BLaER1 treated with 17β-estradiol and CSF1 and Interleukin-3, amounts not matched to agents 10 nM and 100 nM (cell line): ENCODE measurements around the gene TMEM132D.
A peak's percentile ranks its signal among the peaks of the same experiment; 100 is the strongest.
"Not testable (repeated sequence)": the region's sequence is repeated elsewhere in the genome, so short reads cannot be mapped to it uniquely, and the experiment has no call there.

ENCODE experiments used
- H3K27ac ChIP-seq, 11 experiments: shearing (Covaris generic); formaldehyde crosslinking; 2 replicates each; pipeline ENCODE4 v1.8.1; 2022
- H3K27me3 ChIP-seq, 11 experiments: shearing (Covaris generic); formaldehyde crosslinking; 2 replicates each; pipeline ENCODE4 v1.8.1; 2022
- H3K36me3 ChIP-seq, 11 experiments: shearing (Covaris generic); formaldehyde crosslinking; 2 replicates each; pipeline ENCODE4 v1.8.1; 2022
- H3K4me1 ChIP-seq, 10 experiments: shearing (Covaris generic); formaldehyde crosslinking; 2 replicates each; pipeline ENCODE4 v1.8.1; 2022
- H3K4me2 ChIP-seq, 11 experiments: shearing (Covaris generic); formaldehyde crosslinking; 2 replicates each; pipeline ENCODE4 v1.8.1; 2022
- H3K4me3 ChIP-seq, 10 experiments: shearing (Covaris generic); formaldehyde crosslinking; 2 replicates each; pipeline ENCODE4 v1.8.1; 2022
- H3K9ac ChIP-seq, 11 experiments: shearing (Covaris generic); formaldehyde crosslinking; 2 replicates each; pipeline ENCODE4 v1.8.1; 2022
- H3K9me3 ChIP-seq, 11 experiments: shearing (Covaris generic); formaldehyde crosslinking; replicated peaks in 1 of 11; 2 replicates each; pipeline ENCODE4 v1.8.1; 2022
- H4K20me1 ChIP-seq, 11 experiments: shearing (Covaris generic); formaldehyde crosslinking; 2 replicates each; pipeline ENCODE4 v1.8.1; 2022
- Cebpa-rat ChIP-seq, 11 experiments: shearing (Covaris generic); IDR thresholded peaks; 2 replicates each; pipeline ENCODE4 v1.8.1; 2022

Gene TMEM132D

GRCh38 chr12:129909051-129910020 lies 5.5 kb upstream of the TMEM132D start:
- peak overlapping the region in 5 of 11 experiments; percentile 11 to 33 (median 22); a peak in 10 of 22 replicates for H3K4me2 ChIP-seq
- peaks cover 0 to 13% (median 0%) of the 10 kb centered on the region in 10 experiments; a peak in 9 of 20 replicates for H3K4me1 ChIP-seq
- H4K20me1 ChIP-seq: no peaks in the 10 kb centered on the region; a peak in 2 of 22 replicates
- H3K9ac ChIP-seq: no peak overlapping the region
- no peaks in the 10 kb centered on the region for H3K36me3 ChIP-seq
- H3K9me3 ChIP-seq: peaks cover 0 to 1% (median 0%) of the 10 kb centered on the region in 11 experiments; a peak in 3 of 22 replicates
- no peak overlapping the region for H3K4me3 ChIP-seq
- TF ChIP-seq Cebpa-rat (IDR thresholded peaks at IDR 0.05): no peak
- no peaks in the 10 kb centered on the region for H3K27me3 ChIP-seq
- H3K27ac ChIP-seq: no peak overlapping the region

GRCh38 chr12:129903092-129903945 lies 506 bp downstream of the TMEM132D start:
- TF ChIP-seq Cebpa-rat (IDR thresholded peaks at IDR 0.05): no peak
- Histone ChIP-seq H3K4me2 (no peak overlapping the region), H3K9ac (no peak overlapping the region), H4K20me1 (no peaks in the 10 kb centered on the region; a peak in 1 of 22 replicates), H3K4me3 (no peak overlapping the region), H3K27ac (no peak overlapping the region), H3K4me1 (0 out of 20 replicates have a peak, but pooled peaks cover 0 to under 1% (median 0%) of the 10 kb centered on the region in 10 experiments), H3K27me3 (no peaks in the 10 kb centered on the region), H3K9me3 (peaks cover 0 to 12% (median 5%) of the 10 kb centered on the region in 11 experiments; a peak in 9 of 22 replicates), H3K36me3 (no peaks in the 10 kb centered on the region)

GRCh38 chr12:129902371-129903091 lies 1.3 kb downstream of the TMEM132D start:
- no peaks in the 10 kb centered on the region for H3K4me1 ChIP-seq
- peaks cover 0 to 12% (median 5%) of the 10 kb centered on the region in 11 experiments; a peak in 9 of 22 replicates for H3K9me3 ChIP-seq
- H4K20me1 ChIP-seq: no peaks in the 10 kb centered on the region; a peak in 1 of 22 replicates
- no peak overlapping the region for H3K27ac ChIP-seq
- H3K4me2 ChIP-seq: no peak overlapping the region
- H3K36me3 ChIP-seq: no peaks in the 10 kb centered on the region
- no peak overlapping the region for H3K9ac ChIP-seq
- no peaks in the 10 kb centered on the region for H3K27me3 ChIP-seq
- H3K4me3 ChIP-seq: no peak overlapping the region
- no peak for TF ChIP-seq Cebpa-rat (IDR thresholded peaks at IDR 0.05)

- H3K4me1 ChIP-seq: no peaks in the 10 kb centered on the region
- H3K27me3 ChIP-seq: no peaks in the 10 kb centered on the region
- peaks cover 0 to 12% (median 5%) of the 10 kb centered on the region in 11 experiments; a peak in 9 of 22 replicates for H3K9me3 ChIP-seq
- TF ChIP-seq Cebpa-rat (IDR thresholded peaks at IDR 0.05): no peak
- H4K20me1 ChIP-seq: no peaks in the 10 kb centered on the region
- no peak overlapping the region for H3K4me3 ChIP-seq
- H3K9ac ChIP-seq: no peak overlapping the region
- no peak overlapping the region for H3K4me2 ChIP-seq
- no peak overlapping the region for H3K27ac ChIP-seq
- no peaks in the 10 kb centered on the region for H3K36me3 ChIP-seq
Measured at GRCh38 chr12:129901254-129901653, 2.6 kb downstream of the TMEM132D start.

- Histone ChIP-seq H3K27me3 (no peaks in the 10 kb centered on the region), H3K4me3 (no peak overlapping the region), H3K27ac (no peak overlapping the region), H3K4me1 (no peaks in the 10 kb centered on the region), H3K9ac (no peak overlapping the region), H4K20me1 (no peaks in the 10 kb centered on the region), H3K4me2 (no peak overlapping the region), H3K36me3 (no peaks in the 10 kb centered on the region), H3K9me3 (peaks cover 0 to 12% (median 5%) of the 10 kb centered on the region in 11 experiments; a peak in 9 of 22 replicates)
- TF ChIP-seq Cebpa-rat (IDR thresholded peaks at IDR 0.05): no peak
Measured at GRCh38 chr12:129900306-129900705, 3.5 kb downstream of the TMEM132D start.

GRCh38 chr12:129899045-129899444 lies 4.8 kb downstream of the TMEM132D start:
- not testable (repeated sequence) for H3K4me3 ChIP-seq, H3K27me3 ChIP-seq, H3K4me2 ChIP-seq, H4K20me1 ChIP-seq, H3K27ac ChIP-seq, H3K9ac ChIP-seq, H3K4me1 ChIP-seq, H3K36me3 ChIP-seq
- peaks cover 0 to 12% (median 4%) of the 10 kb centered on the region in 11 experiments; a peak in 9 of 22 replicates for H3K9me3 ChIP-seq

- Histone ChIP-seq H3K36me3 (no peaks in the 10 kb centered on the region), H4K20me1 (no peaks in the 10 kb centered on the region), H3K27ac (no peak overlapping the region), H3K4me3 (no peak overlapping the region), H3K4me2 (no peak overlapping the region), H3K9me3 (no peaks in the 10 kb centered on the region), H3K27me3 (no peaks in the 10 kb centered on the region), H3K4me1 (no peaks in the 10 kb centered on the region), H3K9ac (no peak overlapping the region)
- no peak for TF ChIP-seq Cebpa-rat (IDR thresholded peaks at IDR 0.05)
Measured at GRCh38 chr12:129893691-129894090, 10.1 kb downstream of the TMEM132D start.

- no peak overlapping the region for H3K4me3 ChIP-seq
- H3K9ac ChIP-seq: no peak overlapping the region
- H4K20me1 ChIP-seq: no peaks in the 10 kb centered on the region
- H3K27me3 ChIP-seq: no peaks in the 10 kb centered on the region
- no peaks in the 10 kb centered on the region for H3K9me3 ChIP-seq
- no peak overlapping the region for H3K4me2 ChIP-seq
- no peaks in the 10 kb centered on the region for H3K36me3 ChIP-seq
- no peaks in the 10 kb centered on the region for H3K4me1 ChIP-seq
- no peak overlapping the region for H3K27ac ChIP-seq
- no peak for TF ChIP-seq Cebpa-rat (IDR thresholded peaks at IDR 0.05)
Measured at GRCh38 chr12:129887101-129887500, 16.7 kb downstream of the TMEM132D start.
